K562 (cell line): Measurements from ENCODE around the gene PPP1R12B. TPM values are rescaled to one million over a fixed set of nuclear protein-coding genes. Genes with fewer than 3 reads are reported as not detected.

Experiments used
- ATAC-seq: fragments of 200-7000 bp; cut with Tn5 transposase; 3 replicates; pipeline ENCODE4 v1.9.1; 2020; ENCODE audit warnings: moderate library complexity
- BruUV-seq: library from RNA; stranded (reverse); fragments of 400-500 nt; replicated peaks from 2 replicates; lab custom pipeline; 2021; lab: Mats Ljungman, UMichigan
- CTCF ChIA-PET: fragments of 300-600 bp; formaldehyde crosslinking; extraction: SDS; loops from one replicate; lab custom pipeline; 2021; ENCODE audit warnings: low intra/inter-chr PET ratio; lab: Yijun Ruan, JAX
- POLR2A ChIA-PET: fragments of 300-600, 350-650 bp; sonication (Branson Sonifier 250); formaldehyde crosslinking; extraction: SDS; loops from one replicate; lab custom pipeline; 2021; ENCODE audit warnings: antibody characterized with exemption, inconsistent platforms; lab: Yijun Ruan, JAX
- DNase-seq, 4 experiments: peaks; one replicate each; pipeline versions ENCODE4 v3.0.0 to v3.0.0-alpha.2; 2011 to 2018; ENCODE audit warnings: low spot score in 3 of 4, mixed read lengths in 3 of 4; ENCODE audit errors: extremely low read depth in 1 of 4
- FAIRE-seq: peaks from 2 replicates; lab custom pipeline; 2011; peaks lifted over from hg19 to GRCh38; lab: Jason Lieb, UNC
- H2AFZ ChIP-seq: 2 replicates; pipeline ENCODE4 v1.6.0; 2011; ENCODE audit warnings: low read depth, low read length, control low read depth, inconsistent platforms
- H3K27ac ChIP-seq: fragments of 200-600 bp; 3 replicates; pipeline ENCODE4 v1.8.0; 2011; ENCODE audit warnings: low read depth, mild to moderate bottlenecking, control low read depth, inconsistent platforms, low read length, moderate library complexity, mixed read lengths; ENCODE audit errors: extremely low read depth
- H3K27me3 ChIP-seq, 2 experiments: fragments of 300-600 bp in 1 of 2; 2 replicates in 1 of 2; 3 replicates in 1 of 2; pipeline versions ENCODE4 v1.6.0 to v1.8.0; 2011; ENCODE audit warnings: inconsistent platforms in 2 of 2, low read length in 2 of 2, mild to moderate bottlenecking in 1 of 2, mixed read lengths in 1 of 2, moderate library complexity in 1 of 2; ENCODE audit not compliant: control insufficient read depth in 2 of 2, insufficient read depth in 2 of 2
- H3K36me3 ChIP-seq: fragments of 300-600 bp; 3 replicates; pipeline ENCODE4 v1.8.0; 2011; ENCODE audit warnings: mild to moderate bottlenecking, low read length, inconsistent platforms; ENCODE audit not compliant: control insufficient read depth, insufficient read depth
- H3K4me1 ChIP-seq, 2 experiments: fragments of 200-600 bp in 1 of 2; replicated peaks in 1 of 2; 2 replicates in 1 of 2; 3 replicates in 1 of 2; pipeline versions ENCODE4 v1.5.1 to v1.8.0; 2011; ENCODE audit warnings: inconsistent platforms in 2 of 2, low read length in 2 of 2, mild to moderate bottlenecking in 1 of 2, mixed read lengths in 1 of 2, moderate library complexity in 1 of 2; ENCODE audit not compliant: control insufficient read depth in 2 of 2, insufficient read depth in 2 of 2
- H3K4me2 ChIP-seq: 2 replicates; pipeline ENCODE4 v1.6.1; 2011; ENCODE audit warnings: low read length, control low read depth, inconsistent platforms, mixed read lengths; ENCODE audit not compliant: insufficient read depth
- H3K4me3 ChIP-seq: fragments of 200-600 bp; sonication (generic), shearing (Covaris generic); 2 replicates; pipeline ENCODE4 v1.5.1; 2016; ENCODE audit warnings: control low read depth, inconsistent platforms
- H3K79me2 ChIP-seq: fragments of 200-600 bp; 3 replicates; pipeline ENCODE4 v1.8.0; 2011; ENCODE audit warnings: low read length, inconsistent platforms; ENCODE audit not compliant: control insufficient read depth, insufficient read depth
- H3K9ac ChIP-seq, 2 experiments: 2 replicates each; pipeline versions ENCODE4 v1.6.0 to v1.6.1; 2011; ENCODE audit warnings: low read depth in 2 of 2, low read length in 2 of 2, control low read depth in 1 of 2, inconsistent platforms in 1 of 2, mild to moderate bottlenecking in 1 of 2, mixed read lengths in 1 of 2; ENCODE audit not compliant: insufficient read depth in 1 of 2
- H3K9me1 ChIP-seq: one replicate; pipeline ENCODE4 v1.6.0; 2011; ENCODE audit warnings: inconsistent platforms, mild to moderate bottlenecking, low read length, moderate library complexity; ENCODE audit not compliant: control insufficient read depth, insufficient read depth
- H3K9me3 ChIP-seq: replicated peaks from 2 replicates; pipeline ENCODE4 v1.5.1; 2011; ENCODE audit warnings: low read depth, low read length, inconsistent platforms; ENCODE audit not compliant: control insufficient read depth, insufficient read depth
- H4K20me1 ChIP-seq: replicated peaks from 2 replicates; pipeline ENCODE4 v1.6.1; 2011; ENCODE audit warnings: low read length, inconsistent platforms, mixed read lengths; ENCODE audit not compliant: control insufficient read depth, insufficient read depth
- ARID1B ChIP-seq: fragments of 450-650 bp; IDR thresholded peaks from 2 replicates; pipeline ENCODE4 v1.6.1; 2016; ENCODE audit warnings: antibody characterized with exemption, mild to moderate bottlenecking, inconsistent platforms
- DPF2 ChIP-seq: fragments of 450-650 bp; IDR thresholded peaks from 2 replicates; pipeline ENCODE4 v1.6.1; 2016
- GTF2A2 ChIP-seq: IDR thresholded peaks from 2 replicates; pipeline ENCODE4 v1.6.1; 2016; ENCODE audit warnings: mild to moderate bottlenecking, missing genetic modification characterization, missing compliant biosample characterization
- JUND ChIP-seq, 2 experiments: IDR thresholded peaks; 2 replicates in 1 of 2; 3 replicates in 1 of 2; pipeline ENCODE4 v1.6.1; 2011; ENCODE audit warnings: borderline replicate concordance in 2 of 2, low read depth in 2 of 2, low read length in 2 of 2, improper control_type of control experiment in 1 of 2, missing biosample characterization in 1 of 2, missing genetic modification characterization in 1 of 2, missing genetic modification reagents in 1 of 2
- KDM5B ChIP-seq: fragments of 200-600 bp; sonication (generic); IDR thresholded peaks from 2 replicates; pipeline ENCODE4 v1.6.1; 2012; ENCODE audit warnings: low read depth, mild to moderate bottlenecking, moderate library complexity, low read length, control low read depth, inconsistent platforms; ENCODE audit not compliant: insufficient replicate concordance
- KLF10 ChIP-seq: fragments of 250-450 bp; sonication (Bioruptor Pico); IDR thresholded peaks from 2 replicates; pipeline ENCODE4 v1.6.1; 2021; ENCODE audit warnings: matching md5 sums
- NCOA2 ChIP-seq, 2 experiments: fragments of 450-650 bp; IDR thresholded peaks; 2 replicates each; pipeline ENCODE4 v1.6.1; 2018; ENCODE audit warnings: mild to moderate bottlenecking in 2 of 2, moderate library complexity in 1 of 2; ENCODE audit not compliant: partially characterized antibody in 2 of 2
- NR2C2 ChIP-seq, 2 experiments: fragments of 200-800 bp in 1 of 2; sonication (Bioruptor generic) in 1 of 2; sonication (generic) in 1 of 2; formaldehyde crosslinking in 1 of 2; IDR thresholded peaks; 2 replicates each; pipeline versions ENCODE4 v1.6.1 to v1.8.0; 2016 to 2022; ENCODE audit warnings: mild to moderate bottlenecking in 1 of 2, missing compliant biosample characterization in 1 of 2, missing genetic modification characterization in 1 of 2, missing genetic modification reagents in 1 of 2
- NR4A1 ChIP-seq, 2 experiments: fragments of 250-450 bp in 1 of 2; fragments of 450-650 bp in 1 of 2; sonication (Bioruptor Pico) in 1 of 2; IDR thresholded peaks; 2 replicates each; pipeline versions ENCODE4 v1.4.0 to v1.6.1; 2016 to 2020; ENCODE audit warnings: mild to moderate bottlenecking in 2 of 2, missing compliant biosample characterization in 1 of 2, missing genetic modification characterization in 1 of 2, moderate library complexity in 1 of 2
- OTX1 ChIP-seq: fragments of 450-650 bp; formaldehyde crosslinking; IDR thresholded peaks from 2 replicates; pipeline ENCODE4 v1.4.0; 2022; ENCODE audit warnings: mild to moderate bottlenecking
- POLR3G ChIP-seq: IDR thresholded peaks from 2 replicates; pipeline ENCODE4 v1.6.1; 2011; ENCODE audit not compliant: insufficient read length, insufficient replicate concordance; ENCODE audit errors: extremely low read depth
- PTBP1 ChIP-seq: fragments of 200-400 bp; formaldehyde crosslinking; IDR thresholded peaks from 2 replicates; pipeline ENCODE4 v1.6.1; 2017; ENCODE audit warnings: low read depth, low read length
- PTRF ChIP-seq: fragments of 450-650 bp; IDR thresholded peaks from 2 replicates; pipeline ENCODE4 v1.6.1; 2016; ENCODE audit warnings: mild to moderate bottlenecking, missing genetic modification characterization, missing compliant biosample characterization
- RFX1 ChIP-seq: fragments of 450-650 bp; IDR thresholded peaks from 2 replicates; pipeline ENCODE4 v1.6.1; 2016; ENCODE audit warnings: mild to moderate bottlenecking, moderate library complexity
- ZC3H8 ChIP-seq: fragments of 450-650 bp; IDR thresholded peaks from 2 replicates; pipeline ENCODE4 v1.6.1; 2017
- ZFX ChIP-seq: sonication (generic); formaldehyde crosslinking; IDR thresholded peaks from 2 replicates; pipeline ENCODE4 v1.8.0; 2022; ENCODE audit warnings: mild to moderate bottlenecking, missing genetic modification reagents, moderate library complexity
- ZNF41 ChIP-seq: fragments of 250-450 bp; sonication (Bioruptor Pico); conservative IDR thresholded peaks from 2 replicates; pipeline ENCODE4 v1.4.0; 2020; ENCODE audit warnings: mild to moderate bottlenecking
- WGBS: fragments of 100-300 bp; shearing (Covaris generic); methylation state at CpG from one replicate; pipeline ENCODE4 v1.1.6; 2016; ENCODE audit warnings: low coverage, mixed read lengths; ENCODE audit not compliant: insufficient coverage; ENCODE audit errors: missing lambda C conversion rate; 5-methylcytosine and 5-hydroxymethylcytosine counted together
- in situ Hi-C: fragments of 300-500 bp; cut with MboI; formaldehyde crosslinking; loops from 4 replicates; pipeline ENCODE4 v1.15.0; 2018; ENCODE audit warnings: inconsistent platforms, mixed read lengths
- intact Hi-C: fragments of 100-400 bp; cut with micrococcal nuclease; formaldehyde crosslinking; loops from 2 replicates; pipeline ENCODE4 v1.14.2; 2022
- polyA plus RNA-seq, 8 experiments: library from polyadenylated mRNA; depleted of rRNA in 4 of 8; stranded (reverse) in 5 of 8; unstranded in 3 of 8; fragments of >200 nt; fragmentation: Nextera tagmentation in 2 of 8; fragmentation: Illumina TruSeq in 1 of 8; extraction: Ambion mirVana in 2 of 8; extraction: Trizol in 1 of 8; gene quantifications; 2 replicates each; pipeline versions ENCODE4 v1.2.1 to v1.2.3, GENCODE V29; 2011 to 2014; ENCODE audit warnings: inconsistent platforms in 1 of 8, missing spikeins in 1 of 8
- total RNA-seq, 7 experiments: library from RNA; depleted of rRNA in 6 of 7; stranded (reverse); fragments of >200 nt in 6 of 7; fragmentation: Illumina TruSeq in 2 of 7; extraction: Trizol in 2 of 7; gene quantifications; 2 replicates each; pipeline versions ENCODE4 v1.2.1 to v1.2.3, GENCODE V29; 2011 to 2021; ENCODE audit warnings: low replicate concordance in 1 of 7
- TF ChIP-seq, protein P1 (sequence below): sonication (generic); IDR thresholded peaks from 2 replicates; pipeline ENCODE4 v1.6.1; 2016
- TF ChIP-seq, protein P2 (sequence below): fragments of 450-650 bp; formaldehyde crosslinking; IDR thresholded peaks from 2 replicates; pipeline ENCODE4 v1.4.0; 2020; ENCODE audit warnings: mild to moderate bottlenecking, moderate library complexity
- TF ChIP-seq, protein P3 (sequence below), 3 experiments: fragments of 200-800 bp in 1 of 3; sonication (Bioruptor generic) in 1 of 3; sonication (generic) in 1 of 3; formaldehyde crosslinking in 1 of 3; IDR thresholded peaks; 2 replicates each; pipeline versions ENCODE4 v1.6.1 to v1.8.0; 2016 to 2022; ENCODE audit warnings: mild to moderate bottlenecking in 2 of 3, missing compliant biosample characterization in 2 of 3, missing genetic modification characterization in 2 of 3, missing genetic modification reagents in 1 of 3

The PPP1R12B gene
- total and polyA plus RNA-seq, 9 of the 15 experiments (the other 6 are each of a cell fraction or from before 2014, with no cell fraction given): 0.73 to 16.9 (median 13.6) TPM

DNA sequence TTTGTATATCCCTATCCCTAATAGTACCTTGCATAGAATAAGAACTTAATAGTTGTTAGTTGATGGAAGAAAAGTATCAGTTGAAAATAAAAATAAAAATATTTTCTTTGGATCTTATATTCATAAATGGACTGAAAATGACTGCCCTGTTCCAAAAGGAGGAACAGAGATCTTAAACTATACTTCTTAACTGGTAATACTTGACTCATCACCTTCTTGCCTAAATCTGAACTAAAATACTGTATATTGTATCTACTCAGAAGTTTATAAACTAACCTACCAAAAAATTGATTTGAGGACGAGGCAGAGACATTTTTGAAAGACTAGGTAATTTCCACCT lies 182.9 kb downstream of the PPP1R12B start:
- H3K4me1 ChIP-seq: peaks cover 8 to 17% of the 10 kb centered on the region in 2 experiments; a peak in 2 of 5 replicates
- peak overlapping the region; percentile 50 for H3K4me2 ChIP-seq
- no peaks in the 10 kb centered on the region for H3K36me3 ChIP-seq
- TSS peak; percentile 99 for BruUV-seq
- H3K9ac ChIP-seq: peak overlapping the region in 1 of 2 experiments; percentile 68; a peak in 2 of 4 replicates
- H3K79me2 ChIP-seq: no peaks in the 10 kb centered on the region
- peak overlapping the region; percentile 95 for H3K27ac ChIP-seq
- ATAC-seq: peak; percentile 25
- no peaks in the 10 kb centered on the region for H4K20me1 ChIP-seq
- intact Hi-C loops: no loop called here
- no peak overlapping the region for H3K4me3 ChIP-seq
- POLR2A ChIA-PET: no interaction called here
- no peaks in the 10 kb centered on the region for H3K9me1 ChIP-seq
- in situ Hi-C loops: no loop called here
- CTCF ChIA-PET: no interaction called here
- 4% methylated on average over 1 of the region's 1 CpG for WGBS
- DNase-seq: no peak
- FAIRE-seq: no peak
- peak overlapping the region; percentile 91 for H2AFZ ChIP-seq
- H3K9me3 ChIP-seq: no peaks in the 10 kb centered on the region
- H3K27me3 ChIP-seq: no peaks in the 10 kb centered on the region
- no peak for TF ChIP-seq RFX1
- TF ChIP-seq ZNF41: no peak
- no peak for TF ChIP-seq POLR3G
- TF ChIP-seq DPF2: no peak
- TF ChIP-seq PTBP1: no peak
- peak; percentile 29; the same call in 1 of the 2 replicates for TF ChIP-seq GTF2A2 (tag)
- no peak for TF ChIP-seq NCOA2 (IDR thresholded peaks at IDR 0.05; ENCODE audit: partially characterized antibody in 2 of 2)
- no peak for TF ChIP-seq ARID1B
- 0 out of 2 replicates have a peak, but pooled peaks have one; percentile 50 for TF ChIP-seq PTRF
- TF ChIP-seq, protein P1, sequence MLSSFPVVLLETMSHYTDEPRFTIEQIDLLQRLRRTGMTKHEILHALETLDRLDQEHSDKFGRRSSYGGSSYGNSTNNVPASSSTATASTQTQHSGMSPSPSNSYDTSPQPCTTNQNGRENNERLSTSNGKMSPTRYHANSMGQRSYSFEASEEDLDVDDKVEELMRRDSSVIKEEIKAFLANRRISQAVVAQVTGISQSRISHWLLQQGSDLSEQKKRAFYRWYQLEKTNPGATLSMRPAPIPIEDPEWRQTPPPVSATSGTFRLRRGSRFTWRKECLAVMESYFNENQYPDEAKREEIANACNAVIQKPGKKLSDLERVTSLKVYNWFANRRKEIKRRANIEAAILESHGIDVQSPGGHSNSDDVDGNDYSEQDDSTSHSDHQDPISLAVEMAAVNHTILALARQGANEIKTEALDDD: no peak
- no peak for TF ChIP-seq ZC3H8
- TF ChIP-seq, protein P2, sequence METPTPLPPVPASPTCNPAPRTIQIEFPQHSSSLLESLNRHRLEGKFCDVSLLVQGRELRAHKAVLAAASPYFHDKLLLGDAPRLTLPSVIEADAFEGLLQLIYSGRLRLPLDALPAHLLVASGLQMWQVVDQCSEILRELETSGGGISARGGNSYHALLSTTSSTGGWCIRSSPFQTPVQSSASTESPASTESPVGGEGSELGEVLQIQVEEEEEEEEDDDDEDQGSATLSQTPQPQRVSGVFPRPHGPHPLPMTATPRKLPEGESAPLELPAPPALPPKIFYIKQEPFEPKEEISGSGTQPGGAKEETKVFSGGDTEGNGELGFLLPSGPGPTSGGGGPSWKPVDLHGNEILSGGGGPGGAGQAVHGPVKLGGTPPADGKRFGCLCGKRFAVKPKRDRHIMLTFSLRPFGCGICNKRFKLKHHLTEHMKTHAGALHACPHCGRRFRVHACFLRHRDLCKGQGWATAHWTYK (CRISPR knock-in tag): peak; percentile 20; the same call in 1 of the 2 replicates
- no peak for TF ChIP-seq JUND (IDR thresholded peaks at IDR 0.05; ENCODE audit: borderline replicate concordance, low read depth, low read length)
- TF ChIP-seq JUND (tag; IDR thresholded peaks at IDR 0.05; ENCODE audit: borderline replicate concordance, low read depth, low read length): no peak
- TF ChIP-seq, protein P3, sequence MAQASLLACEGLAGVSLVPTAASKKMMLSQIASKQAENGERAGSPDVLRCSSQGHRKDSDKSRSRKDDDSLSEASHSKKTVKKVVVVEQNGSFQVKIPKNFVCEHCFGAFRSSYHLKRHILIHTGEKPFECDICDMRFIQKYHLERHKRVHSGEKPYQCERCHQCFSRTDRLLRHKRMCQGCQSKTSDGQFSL (CRISPR knock-in tag; IDR thresholded peaks at IDR 0.05): no peak
- TF ChIP-seq, protein P3 (tag; IDR thresholded peaks at IDR 0.05): no peak
- no peak for TF ChIP-seq NR4A1 (CRISPR knock-in tag; IDR thresholded peaks at IDR 0.05)
- peak; percentile 50; the same call in 1 of the 2 replicates for TF ChIP-seq NR4A1 (tag; IDR thresholded peaks at IDR 0.05)
- no peak for TF ChIP-seq NR2C2 (CRISPR knock-in tag; IDR thresholded peaks at IDR 0.05)
- TF ChIP-seq NR2C2 (tag; IDR thresholded peaks at IDR 0.05): no peak
- TF ChIP-seq ZFX: no peak
- TF ChIP-seq OTX1 (CRISPR knock-in tag): no peak
- no peak for TF ChIP-seq KLF10 (CRISPR knock-in tag)
- TF ChIP-seq KDM5B: no peak
